HG02852 (cell line): ENCODE results near the gene ENTPD6.
"Not testable (repeated sequence)": the region's sequence is repeated elsewhere in the genome, so short reads cannot be mapped to it uniquely, and the experiment has no call there.

Experiments used
- ATAC-seq: cut with Tn5 transposase; IDR thresholded peaks from one replicate; pipeline ENCODE4 v1.9.1; 2021; ENCODE audit warnings: mild to moderate bottlenecking, moderate library complexity; ENCODE audit not compliant: unreplicated experiment

ENTPD6 gene

DNA sequence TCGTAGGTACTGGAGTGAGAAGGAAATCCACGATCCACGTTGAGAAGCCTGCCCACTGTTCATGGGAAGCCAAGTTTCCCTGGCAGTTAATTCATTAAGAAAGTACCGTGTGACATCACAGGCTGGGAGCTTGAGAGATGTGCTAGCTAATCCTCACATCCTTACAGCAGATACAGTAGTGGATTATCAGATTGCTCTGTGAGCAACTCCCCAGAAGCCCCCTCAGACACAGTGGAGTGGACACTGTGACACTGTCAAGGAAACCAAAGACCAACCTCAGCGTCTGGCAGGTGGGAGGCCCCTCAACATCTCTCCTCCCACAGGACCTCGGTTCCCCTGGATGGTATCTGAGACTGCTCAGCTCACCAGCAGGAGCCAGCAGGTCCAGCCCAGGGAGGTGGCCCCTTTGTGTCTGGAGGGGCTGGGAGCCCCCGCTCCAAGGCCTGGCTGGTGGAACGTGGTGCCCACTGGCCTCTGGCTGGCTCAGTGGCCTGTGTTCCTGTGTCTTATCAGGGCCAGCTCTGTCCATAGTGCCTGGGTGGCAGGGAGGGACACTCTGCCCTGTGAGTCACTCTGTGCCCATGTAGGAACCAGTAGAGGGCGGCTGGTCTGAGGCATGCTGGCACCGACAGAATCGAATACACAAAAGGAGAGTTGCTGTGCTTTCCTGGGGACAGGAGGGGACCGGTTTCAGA lies 59.6 kb downstream of the ENTPD6 start:
- ATAC-seq, result no peak

DNA sequence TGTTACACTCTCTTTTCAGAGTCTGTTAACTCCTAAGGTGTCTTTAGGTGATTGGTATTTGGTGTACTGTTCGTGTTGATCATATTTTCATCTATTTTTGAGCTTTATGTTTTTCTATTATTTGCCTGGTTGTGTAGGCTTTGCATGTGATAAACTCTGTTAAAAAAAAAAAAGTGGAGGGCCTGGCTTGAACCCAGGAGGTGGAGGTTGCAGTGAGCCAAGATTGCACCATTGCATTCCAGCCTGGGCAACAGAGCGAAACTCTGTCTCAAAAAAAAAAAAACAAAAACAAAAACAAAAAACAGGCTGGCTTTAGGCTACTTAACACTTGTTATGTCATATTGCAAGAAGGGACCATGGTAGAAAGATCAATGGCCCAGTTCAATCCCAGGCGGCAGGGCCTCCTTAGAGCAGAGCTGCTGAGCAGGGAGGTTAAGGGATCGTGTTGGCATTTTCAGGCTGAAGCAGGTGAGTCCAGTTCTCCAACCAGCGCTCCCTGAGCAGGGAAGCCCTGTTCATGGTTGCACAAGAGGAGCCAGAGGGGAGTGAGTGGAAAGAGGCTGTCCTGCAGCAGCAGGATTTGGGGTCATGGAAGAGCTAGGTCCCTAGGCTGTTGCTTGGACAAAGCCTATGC lies 60.8 kb downstream of the ENTPD6 start:
- ATAC-seq, result no peak

DNA sequence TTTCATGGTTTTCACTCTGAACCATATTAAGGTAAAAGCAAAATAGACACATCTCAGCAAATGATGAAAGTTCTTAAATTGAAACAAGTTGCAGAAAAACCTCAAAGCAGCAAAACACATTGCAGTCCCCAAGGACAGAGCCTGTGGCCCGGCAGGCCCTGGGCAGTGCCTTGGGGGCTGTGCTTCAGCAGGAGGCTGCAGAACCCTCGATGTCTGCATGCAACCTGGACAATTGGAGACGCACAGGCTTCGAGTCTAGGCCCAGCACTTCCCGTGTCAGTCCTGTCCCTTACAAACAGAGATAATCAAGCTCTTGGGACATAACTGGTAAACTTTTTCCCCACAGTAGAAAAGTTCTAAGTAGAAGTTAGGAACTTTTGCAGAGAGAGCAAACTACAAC lies 61.6 kb downstream of the ENTPD6 start:
- ATAC-seq, result no peak

DNA sequence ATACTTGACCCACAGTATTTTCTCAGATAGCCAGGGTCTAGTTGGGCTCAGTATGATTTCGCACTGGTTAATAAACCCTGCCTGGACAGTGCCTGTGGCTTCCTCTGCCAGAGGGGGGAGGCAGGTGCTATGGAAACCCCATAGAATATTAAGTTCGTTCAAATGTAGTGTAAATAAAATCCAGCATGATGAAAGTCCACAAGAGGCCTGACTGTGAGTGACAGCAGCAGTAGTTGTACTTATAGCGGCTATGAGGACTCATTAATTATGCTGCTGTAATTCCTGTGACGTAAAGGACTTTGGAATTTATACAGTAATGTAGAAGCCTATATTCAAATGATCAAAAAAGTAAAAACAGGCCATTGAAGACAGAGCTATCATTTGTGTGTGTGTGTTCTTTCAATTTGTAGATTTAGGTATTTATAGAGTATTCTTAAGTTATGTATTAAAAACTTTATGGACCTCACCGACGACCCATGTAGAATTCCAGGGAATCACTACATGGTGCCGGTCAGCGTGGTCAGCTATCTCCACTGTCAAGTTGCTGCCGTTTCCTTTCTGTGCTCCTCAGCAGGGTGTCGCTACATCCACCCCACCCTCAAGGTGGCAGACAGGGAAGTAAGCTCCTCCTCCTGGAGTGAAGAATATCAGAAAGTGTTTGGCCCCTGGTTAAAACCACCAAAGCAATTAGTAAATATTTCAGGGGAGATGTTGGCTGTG lies 62.4 kb downstream of the ENTPD6 start:
- no peak for ATAC-seq

DNA sequence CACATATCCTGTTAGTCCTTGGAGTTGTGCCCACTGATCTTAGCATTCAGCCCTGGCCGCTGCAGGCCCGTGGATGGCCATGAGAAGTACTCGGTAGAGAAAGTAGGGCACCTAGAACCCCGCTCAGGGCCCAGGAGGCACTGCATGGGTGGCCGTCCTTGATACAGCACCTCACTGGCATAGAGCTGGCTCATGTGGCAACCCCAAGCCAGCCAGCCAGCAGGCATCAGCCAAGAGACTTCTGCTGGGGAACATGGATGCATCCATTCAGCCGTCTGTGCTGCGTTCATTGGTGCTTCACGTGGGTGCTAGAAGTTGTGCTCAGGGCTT lies 62.9 kb downstream of the ENTPD6 start:
- ATAC-seq, result no peak

DNA sequence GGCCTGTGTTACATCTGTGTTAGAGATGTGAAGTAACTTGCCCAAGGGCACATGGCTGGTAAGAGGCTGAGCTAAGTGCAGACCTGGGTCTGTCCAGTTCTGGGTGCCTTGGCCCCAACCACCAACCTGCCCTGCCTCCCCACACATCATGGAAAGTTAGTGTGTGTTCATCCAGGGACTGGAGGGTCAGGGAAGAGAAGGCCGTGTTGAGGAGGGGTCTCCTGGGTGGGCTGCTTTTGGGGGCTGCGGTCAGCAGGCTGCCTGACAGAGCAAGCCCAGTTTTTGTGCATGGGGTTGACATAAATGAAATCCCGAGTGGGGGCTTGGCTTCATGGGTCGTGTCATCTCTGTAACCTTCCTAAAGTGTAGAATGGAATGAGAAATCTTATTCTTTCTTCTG lies 63.3 kb downstream of the ENTPD6 start:
- ATAC-seq, result no peak

DNA sequence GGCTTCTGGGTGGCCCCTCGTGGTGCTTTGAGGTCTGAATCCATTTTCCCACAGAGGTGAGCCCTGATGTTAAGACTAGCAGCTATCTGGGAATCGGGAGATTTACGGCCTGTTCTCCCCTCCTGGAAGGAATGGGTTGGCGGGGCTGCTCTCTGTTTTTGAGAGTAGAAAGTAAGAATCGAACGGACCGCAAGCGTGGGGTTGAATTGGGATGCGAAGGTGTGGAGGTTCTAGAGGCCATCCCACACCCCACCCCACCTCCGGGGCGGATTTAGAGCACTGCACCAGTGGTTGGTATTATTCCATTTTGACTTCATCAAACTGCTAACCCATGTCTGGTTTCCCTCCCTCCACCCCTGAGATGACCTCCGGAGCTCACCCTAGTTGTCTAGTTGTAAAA lies 63.8 kb downstream of the ENTPD6 start:
- no peak for ATAC-seq

DNA sequence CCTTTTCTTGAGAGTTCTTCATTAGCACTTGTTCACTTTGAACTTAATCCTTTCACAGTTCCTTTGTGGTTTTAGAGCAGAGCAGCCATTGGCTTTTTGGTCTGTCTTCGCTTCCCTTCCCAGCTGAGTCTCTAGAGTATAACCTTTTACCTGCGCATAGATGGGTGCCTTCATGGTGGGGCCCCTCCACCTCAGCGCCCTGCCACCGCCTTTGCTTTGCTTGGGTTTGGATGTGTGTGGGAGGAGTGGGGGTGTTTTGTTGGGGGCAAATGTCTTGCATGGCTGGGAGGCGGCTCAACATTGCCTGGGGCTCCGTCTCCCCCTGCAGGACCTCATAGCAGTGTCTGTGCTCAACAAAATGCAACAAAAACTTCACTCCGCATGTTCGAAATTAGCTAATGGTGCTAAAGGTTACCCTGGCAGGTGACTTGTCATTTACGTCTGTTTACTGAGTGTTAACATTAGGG lies 64.3 kb downstream of the ENTPD6 start:
- ATAC-seq, result no peak

DNA sequence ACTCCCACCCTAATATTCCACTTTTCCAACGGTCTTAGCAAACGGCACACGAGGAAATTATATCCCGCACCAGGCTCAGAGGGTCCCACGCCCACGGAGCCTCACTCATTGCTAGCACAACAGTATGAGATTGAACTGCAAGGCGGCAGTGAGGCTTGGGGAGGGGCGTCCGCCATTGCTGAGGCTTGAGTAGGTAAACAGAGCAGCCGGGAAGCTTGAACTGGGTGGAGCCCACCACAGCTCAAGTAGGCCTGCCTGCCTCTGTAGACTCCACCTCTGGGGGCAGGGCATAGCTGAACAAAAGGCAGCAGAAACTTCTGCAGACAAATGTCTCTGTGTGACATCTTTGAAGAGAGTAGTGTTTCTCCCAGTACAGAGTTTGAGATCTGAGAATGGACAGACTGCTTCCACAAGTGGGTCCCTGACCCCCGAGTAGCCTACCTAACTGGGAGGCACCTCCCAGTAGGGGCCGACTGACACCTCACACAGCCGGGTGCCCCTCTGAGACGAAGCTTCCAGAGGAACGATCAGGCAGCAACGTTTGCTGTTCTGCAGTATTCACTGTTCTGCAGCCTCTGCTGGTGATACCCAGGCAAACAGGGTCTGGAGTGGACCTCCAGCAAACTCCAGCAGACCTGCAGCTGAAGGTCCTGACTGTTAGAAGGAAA lies 65.4 kb downstream of the ENTPD6 start:
- not testable (repeated sequence) for ATAC-seq

DNA sequence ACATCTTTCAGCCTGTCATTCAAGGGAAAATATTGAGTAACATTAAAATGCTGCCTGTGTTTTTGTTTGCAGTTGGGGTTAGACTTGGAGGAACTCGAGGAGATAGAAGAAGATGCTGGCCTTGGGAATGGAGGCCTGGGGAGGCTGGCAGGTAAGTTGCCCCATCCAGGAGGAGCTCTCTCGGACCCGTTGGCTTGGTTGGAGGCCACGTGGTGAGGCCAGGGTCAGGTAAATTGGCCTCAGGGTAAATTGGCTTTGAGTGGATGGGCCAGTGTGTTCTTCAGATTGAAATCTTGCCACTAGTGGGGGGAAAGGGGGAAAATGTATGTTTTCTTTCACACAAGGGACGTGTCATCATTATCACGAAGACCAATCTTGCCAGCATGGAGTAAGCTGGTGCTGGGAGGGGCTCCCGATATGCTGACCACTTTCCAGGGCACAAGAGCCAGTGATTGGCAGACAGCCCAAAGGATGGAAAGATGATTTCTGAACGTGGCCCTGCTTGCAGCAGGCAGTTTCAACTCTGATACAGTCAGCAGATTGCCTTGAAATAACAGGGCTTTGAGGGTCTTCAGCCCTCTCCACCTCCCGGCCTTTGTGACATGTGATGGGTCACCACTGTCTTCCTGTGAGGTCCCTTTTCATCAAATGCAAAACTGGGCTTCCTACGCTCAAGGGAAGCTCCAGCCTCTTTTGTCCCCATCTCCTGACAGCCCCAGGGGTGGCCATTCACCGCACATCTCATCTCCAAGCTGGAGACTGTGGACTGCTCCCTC lies 73.7 kb downstream of the ENTPD6 start:
- no peak for ATAC-seq

DNA sequence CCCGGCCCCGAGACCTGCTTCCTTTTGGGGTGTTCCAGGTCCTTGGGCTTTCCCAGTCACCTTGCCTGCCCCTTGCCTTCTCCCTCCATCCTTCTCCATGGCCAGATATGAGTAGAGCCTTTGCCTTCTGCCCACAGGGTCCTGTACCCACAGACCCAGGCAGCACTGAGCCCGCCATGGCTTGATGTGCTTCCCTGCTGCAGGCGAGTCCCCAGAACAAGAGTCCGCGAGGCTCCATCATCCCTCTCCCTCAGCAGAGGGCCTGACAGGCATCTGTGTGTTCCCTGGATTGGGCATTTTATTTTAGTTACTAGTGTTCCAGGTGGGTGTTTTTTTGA lies 74.3 kb downstream of the ENTPD6 start:
- ATAC-seq, result no peak

DNA sequence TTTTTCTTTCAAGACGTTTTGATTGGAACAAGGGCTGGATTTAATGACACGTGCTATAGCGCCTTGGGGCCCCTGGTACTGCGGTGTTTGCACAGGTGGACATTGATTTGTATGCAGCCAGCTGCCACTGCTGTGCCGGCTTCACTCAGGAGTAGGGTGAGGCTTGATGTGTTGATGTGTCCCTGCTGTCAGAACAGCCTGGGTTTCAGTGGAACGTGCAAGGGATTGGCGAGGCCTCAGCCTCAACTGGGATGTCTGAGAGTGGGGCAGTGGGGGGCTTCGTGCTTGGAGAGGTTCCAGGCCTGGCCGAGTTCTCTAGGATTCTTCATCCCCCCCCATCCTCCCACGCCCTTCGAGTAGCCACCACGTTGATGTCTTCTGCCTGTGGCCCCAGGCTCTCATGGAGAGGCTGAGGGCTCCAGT lies 75.3 kb downstream of the ENTPD6 start:
- no peak for ATAC-seq

DNA sequence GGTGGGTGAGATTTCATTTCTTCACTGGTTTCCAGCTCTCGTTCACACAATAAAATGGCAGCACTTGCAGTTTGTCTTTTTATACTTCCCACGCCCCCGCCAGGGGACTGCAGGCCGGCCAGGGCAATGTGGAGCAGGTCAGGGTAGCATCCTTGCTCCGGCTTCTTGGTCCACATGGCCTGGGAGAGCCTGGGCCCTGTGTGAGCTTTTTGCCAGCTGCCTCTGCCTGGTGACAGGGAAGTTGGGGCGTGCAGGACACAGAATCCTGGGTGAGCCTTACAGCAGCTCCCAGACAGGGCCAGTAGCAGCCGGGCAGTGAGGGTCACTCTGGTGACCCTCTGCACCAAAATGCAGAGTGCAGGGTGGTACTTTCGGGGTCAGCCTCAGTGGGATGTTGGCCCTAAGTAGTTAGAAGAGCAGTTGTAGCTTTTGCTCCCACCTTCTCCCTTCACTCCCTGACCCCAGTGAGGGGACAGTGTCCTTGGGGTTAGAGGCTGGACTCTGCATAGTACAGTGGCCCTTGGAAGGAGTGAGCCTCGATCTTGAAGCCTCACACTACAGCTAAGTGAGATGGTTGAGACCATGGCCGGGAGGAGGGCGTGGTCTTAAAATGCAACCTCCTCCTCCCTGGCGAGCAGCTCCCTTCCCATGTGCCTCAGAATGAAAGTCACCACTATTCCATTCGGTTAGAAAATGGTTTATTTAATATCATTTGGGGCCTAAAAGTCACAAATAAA lies 76.1 kb downstream of the ENTPD6 start:
- ATAC-seq, result no peak

DNA sequence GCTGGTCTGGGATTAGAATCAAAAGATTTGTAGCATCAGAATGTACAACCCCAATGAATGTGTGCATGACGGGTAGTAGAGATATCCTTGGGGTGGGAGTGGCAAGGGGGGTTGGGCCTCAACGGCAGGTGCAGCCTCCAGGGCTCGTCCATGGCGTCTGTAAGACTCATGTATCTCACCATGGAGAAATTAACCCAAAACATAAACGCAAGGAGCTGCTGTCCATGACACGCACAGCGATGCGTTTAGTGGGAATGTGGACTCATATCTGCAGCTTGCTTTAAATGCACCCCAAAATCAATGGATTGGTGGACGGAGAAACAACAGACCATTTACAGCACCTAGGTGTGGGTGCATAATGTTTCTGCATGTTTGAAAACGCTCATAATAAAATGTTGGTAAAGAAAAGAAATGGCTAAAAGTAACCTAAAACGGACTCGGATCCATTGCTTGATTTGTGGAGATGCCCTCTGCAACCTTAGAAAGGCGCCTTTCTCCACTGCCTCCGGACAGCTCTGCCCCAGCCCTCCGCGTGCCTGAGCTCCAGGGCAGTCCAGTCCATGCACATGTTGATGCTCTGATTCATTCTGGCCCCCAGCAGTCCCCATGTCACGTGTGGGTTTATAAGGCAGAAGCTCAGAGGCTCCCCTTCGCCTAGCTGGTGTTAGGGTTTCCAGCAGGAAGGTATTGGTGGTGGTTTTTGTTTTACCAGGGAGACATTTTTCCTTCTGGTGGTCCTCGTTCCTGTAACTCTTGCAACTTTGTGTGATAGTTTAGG lies 76.9 kb downstream of the ENTPD6 start:
- no peak for ATAC-seq

DNA sequence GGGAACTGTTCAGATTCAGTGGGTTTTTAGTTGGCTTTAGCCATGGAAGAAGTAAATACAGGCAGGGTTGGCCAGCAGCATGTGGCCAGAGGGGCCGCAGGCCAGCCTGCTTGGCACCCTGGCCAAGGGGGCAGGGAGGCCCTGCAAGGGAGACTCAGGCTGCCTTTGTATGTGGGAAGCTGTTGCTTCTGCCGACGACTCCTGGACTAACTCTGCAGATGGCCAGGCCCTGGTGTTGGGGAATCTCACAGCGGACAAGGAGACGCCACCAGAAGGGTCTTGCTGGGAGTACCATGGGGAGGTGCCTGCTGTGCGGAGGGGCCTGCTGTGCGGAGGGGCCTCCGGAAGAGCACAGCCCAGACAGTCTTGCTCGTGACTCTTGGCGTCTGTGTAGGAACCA lies 77.5 kb downstream of the ENTPD6 start:
- ATAC-seq, result no peak

DNA sequence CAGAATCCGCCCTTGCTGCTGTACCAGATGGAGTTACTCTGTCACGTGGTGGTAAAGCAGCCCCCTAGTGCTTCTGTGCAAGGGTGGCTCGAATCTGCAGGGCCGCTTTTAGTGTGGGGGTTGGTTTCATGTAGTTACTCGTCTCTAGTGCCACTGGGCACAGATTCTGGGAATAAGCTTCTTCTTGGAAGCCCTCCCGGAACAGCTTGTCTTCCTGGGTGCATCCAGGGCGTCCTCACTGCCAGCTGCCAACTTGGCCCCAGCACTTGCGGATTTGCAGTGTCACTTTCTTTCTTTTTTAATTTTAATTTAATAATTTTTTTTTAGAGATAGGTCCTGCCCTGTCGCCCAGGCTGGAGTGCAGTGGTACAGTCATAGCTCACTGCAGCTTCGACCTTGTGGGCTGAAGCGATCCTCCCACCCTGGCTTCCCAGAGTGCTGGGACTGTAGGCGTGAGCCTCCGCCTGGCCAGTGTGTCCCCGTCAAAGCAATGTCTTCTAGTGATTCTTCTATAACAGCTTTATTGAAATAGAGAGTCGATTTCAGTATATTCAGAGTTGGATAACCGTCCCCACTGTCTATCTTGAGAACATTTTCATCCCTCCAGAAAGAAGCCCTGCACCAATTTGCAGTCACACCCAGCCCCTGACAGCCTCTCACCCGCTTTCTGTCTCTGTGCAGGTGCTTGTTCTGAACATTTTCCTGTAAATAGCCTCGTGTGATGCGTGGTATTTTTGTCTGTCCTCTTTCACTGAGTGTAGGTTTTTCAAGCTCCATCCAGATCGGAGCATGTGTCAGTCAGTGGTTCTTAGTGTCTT lies 78.2 kb downstream of the ENTPD6 start:
- no peak for ATAC-seq

DNA sequence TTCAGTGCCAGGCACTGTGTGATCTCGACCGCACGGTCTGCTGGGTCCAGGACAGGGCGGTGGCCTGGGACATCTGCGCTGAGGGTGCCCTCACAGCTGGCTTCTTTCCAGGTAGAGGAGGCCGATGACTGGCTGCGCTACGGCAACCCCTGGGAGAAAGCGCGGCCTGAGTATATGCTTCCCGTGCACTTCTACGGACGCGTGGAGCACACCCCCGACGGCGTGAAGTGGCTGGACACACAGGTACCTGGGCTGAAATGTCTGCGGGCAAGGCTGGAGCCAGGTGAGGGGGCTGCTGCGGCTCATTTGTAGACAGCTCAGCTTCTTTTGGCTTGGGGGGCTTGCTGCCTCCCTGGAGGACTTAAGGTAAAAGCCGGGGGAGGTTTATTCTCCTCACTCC lies 79.0 kb downstream of the ENTPD6 start:
- ATAC-seq, result no peak

DNA sequence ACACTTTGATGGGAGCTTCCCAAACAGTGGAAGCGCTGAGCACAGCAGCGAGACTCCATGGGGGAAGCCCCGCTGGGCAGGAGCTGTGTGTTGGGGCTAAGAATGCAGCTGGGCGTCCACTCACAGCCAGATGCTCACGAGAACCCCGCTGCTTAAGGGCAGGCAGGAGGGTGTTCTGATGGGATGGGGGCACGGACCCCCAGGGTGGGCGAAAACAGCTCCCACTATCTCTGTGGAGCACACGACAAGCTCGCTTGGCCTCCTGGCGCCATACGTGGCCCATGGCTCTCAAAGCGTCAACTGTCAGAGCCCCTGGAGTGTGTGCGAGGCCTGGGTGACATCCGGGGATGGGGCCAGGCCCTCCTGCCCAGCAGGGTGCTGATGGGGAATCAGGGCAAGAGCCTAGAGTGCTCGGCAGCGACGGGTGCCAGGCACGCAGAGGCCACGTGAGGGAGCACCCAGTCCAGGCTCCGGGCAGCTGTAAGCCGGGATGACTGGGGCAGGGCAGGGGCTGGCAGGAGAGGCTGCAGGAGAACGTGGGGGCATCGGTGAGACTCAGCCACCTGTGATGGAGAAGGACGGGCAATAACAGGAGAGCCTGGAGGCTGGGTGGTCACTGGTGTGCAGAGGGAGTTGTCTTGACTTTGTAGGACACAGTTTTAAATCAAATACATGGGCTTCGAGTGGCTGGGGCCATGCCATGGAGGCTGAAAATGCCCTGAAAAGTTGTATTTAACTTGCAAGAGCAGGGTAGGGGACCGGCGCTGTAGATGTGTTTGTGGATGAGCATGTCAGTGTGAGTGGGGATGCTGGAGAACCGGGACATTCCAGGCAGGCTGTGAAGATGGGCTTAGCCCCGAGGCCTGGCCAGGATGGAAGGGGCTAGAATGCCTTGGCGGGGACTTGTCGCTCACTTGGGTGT lies 79.6 kb downstream of the ENTPD6 start:
- no peak for ATAC-seq
